Gastroesophageal sphincter (tissue), 4 donors: Measurements from ENCODE around the gene SDHAF3. TPM values are rescaled to one million over a fixed set of nuclear protein-coding genes. Genes with fewer than 3 reads are reported as not detected.

Experiments used
- ATAC-seq: fragments of 150-250 bp; one replicate; pipeline ENCODE4 v1.9.1; 2016; ENCODE audit warnings: mild to moderate bottlenecking, moderate library complexity
- H3K27ac ChIP-seq, 4 donors: fragments of 200-600 bp; sonication (generic) in 3 of 4; 1 replicate in 3 of 4; 2 replicates in 1 of 4; pipeline ENCODE4 v1.5.1; 2016 to 2019
- H3K27me3 ChIP-seq: fragments of 200-600 bp; sonication (generic); one replicate; pipeline ENCODE4 v1.5.1; 2019
- H3K36me3 ChIP-seq, 2 donors: fragments of 200-600 bp; sonication (generic); one replicate each; pipeline ENCODE4 v1.5.1; 2019; ENCODE audit warnings: control low read depth in 1 of 2
- H3K4me1 ChIP-seq, 3 donors: fragments of 200-600 bp; sonication (generic); 1 replicate in 2 of 3; 2 replicates in 1 of 3; pipeline ENCODE4 v1.5.1; 2016 to 2019; ENCODE audit warnings: control low read depth in 2 of 3
- H3K4me3 ChIP-seq, 2 donors: fragments of 200-600 bp; sonication (generic); one replicate each; pipeline ENCODE4 v1.5.1; 2019; ENCODE audit warnings: mild to moderate bottlenecking in 1 of 2, moderate library complexity in 1 of 2
- H3K9me3 ChIP-seq, 3 donors: fragments of 200-600 bp; sonication (generic); one replicate each; pipeline ENCODE4 v1.5.1; 2017 to 2019; ENCODE audit warnings: control low read depth in 2 of 3
- CTCF ChIP-seq, 4 experiments: fragments of 200-600 bp in 2 of 4; fragments of 450-650 bp in 2 of 4; sonication (generic) in 1 of 4; IDR thresholded peaks; one replicate each; pipeline ENCODE4 v1.5.1; 2017 to 2019; ENCODE audit warnings: antibody characterized with exemption in 4 of 4, mild to moderate bottlenecking in 2 of 4, moderate library complexity in 2 of 4
- EP300 ChIP-seq: sonication (generic); formaldehyde crosslinking; IDR thresholded peaks from one replicate; pipeline ENCODE4 v1.6.1; 2017; ENCODE audit warnings: antibody characterized with exemption, mild to moderate bottlenecking
- POLR2A ChIP-seq, 2 donors: fragments of 450-650 bp; IDR thresholded peaks; one replicate each; pipeline ENCODE4 v1.6.1; 2017; ENCODE audit warnings: antibody characterized with exemption in 2 of 2, mild to moderate bottlenecking in 2 of 2, moderate library complexity in 1 of 2
- POLR2AphosphoS5 ChIP-seq: sonication (generic); formaldehyde crosslinking; IDR thresholded peaks from one replicate; pipeline ENCODE4 v1.6.1; 2017; ENCODE audit warnings: antibody characterized with exemption
- WGBS, 2 donors: methylation state at CpG; one replicate each; pipeline ENCODE4 v1.1.5; 2018; ENCODE audit warnings: low coverage in 1 of 2; 5-methylcytosine and 5-hydroxymethylcytosine counted together
- total RNA-seq, 4 donors: library from RNA; depleted of rRNA; stranded (reverse); fragments of >200 nt; gene quantifications; one replicate each; pipeline ENCODE4 v1.1.0, GENCODE V29; 2016

Gene SDHAF3
- total RNA-seq, 4 donors from 2014 or later = 6.9 to 8.5 (median 7.2) TPM

GRCh38 chr7:97218767-97219166 is 101.3 kb downstream of the SDHAF3 start:
- no peaks in the 10 kb centered on the region for H3K4me1 ChIP-seq
- TF ChIP-seq POLR2AphosphoS5 (no peak), CTCF (IDR thresholded peaks at IDR 0.05) (no peak), EP300 (no peak), POLR2A (IDR thresholded peaks at IDR 0.05) (no peak)
- H3K9me3 ChIP-seq = peaks cover 0 to 9% (median 0%) of the 10 kb centered on the region in 3 donors
- H3K4me3 ChIP-seq = no peak overlapping the region
- no peaks in the 10 kb centered on the region for H3K27me3 ChIP-seq
- WGBS, 2 donors = 10 to 11% methylated on average over 1 to 2 of the region's 2 CpGs
- H3K27ac ChIP-seq = no peak overlapping the region
- ATAC-seq = no peak
- no peaks in the 10 kb centered on the region for H3K36me3 ChIP-seq

GRCh38 chr7:97219237-97219636 is 101.7 kb downstream of the SDHAF3 start:
- no peak for ATAC-seq
- no peaks in the 10 kb centered on the region for H3K4me1 ChIP-seq
- peaks cover 0 to 4% (median 0%) of the 10 kb centered on the region in 3 donors for H3K9me3 ChIP-seq
- TF ChIP-seq POLR2A (IDR thresholded peaks at IDR 0.05) (no peak), CTCF (IDR thresholded peaks at IDR 0.05) (no peak), POLR2AphosphoS5 (no peak), EP300 (no peak)
- WGBS, 2 donors = 60 to 67% methylated on average over 2 of the region's 2 CpGs
- H3K4me3 ChIP-seq = no peak overlapping the region
- no peaks in the 10 kb centered on the region for H3K36me3 ChIP-seq
- H3K27ac ChIP-seq = no peak overlapping the region
- H3K27me3 ChIP-seq = no peaks in the 10 kb centered on the region

- H3K9me3 ChIP-seq = no peaks in the 10 kb centered on the region
- WGBS, 2 donors = 86% methylated on average over 2 of the region's 2 CpGs; no CpG with 5 or more reads in 1 of the 2 donors
- no peaks in the 10 kb centered on the region for H3K27me3 ChIP-seq
Measured at GRCh38 chr7:97224316-97224715, 106.8 kb downstream of the SDHAF3 start.

GRCh38 chr7:97226541-97226940 is 109.0 kb downstream of the SDHAF3 start:
- no peak for ATAC-seq
- no peaks in the 10 kb centered on the region for H3K9me3 ChIP-seq
- H3K27ac ChIP-seq = no peak overlapping the region
- no peak overlapping the region for H3K4me3 ChIP-seq
- 60% methylated on average over 3 of the region's 3 CpGs; no CpG with 5 or more reads in 1 of the 2 donors for WGBS, 2 donors
- TF ChIP-seq EP300 (no peak), POLR2A (IDR thresholded peaks at IDR 0.05) (no peak), CTCF (IDR thresholded peaks at IDR 0.05) (no peak), POLR2AphosphoS5 (no peak)
- H3K36me3 ChIP-seq = no peaks in the 10 kb centered on the region
- H3K4me1 ChIP-seq = no peaks in the 10 kb centered on the region
- no peaks in the 10 kb centered on the region for H3K27me3 ChIP-seq

More at GRCh38 chr7:97224316-97224715, 106.8 kb downstream of the SDHAF3 start:
- no peaks in the 10 kb centered on the region for H3K4me1 ChIP-seq
- TF ChIP-seq POLR2AphosphoS5 (no peak), EP300 (no peak), CTCF (IDR thresholded peaks at IDR 0.05) (no peak), POLR2A (IDR thresholded peaks at IDR 0.05) (no peak)
- no peak overlapping the region for H3K4me3 ChIP-seq
- H3K27ac ChIP-seq = no peak overlapping the region
- no peak for ATAC-seq
- no peaks in the 10 kb centered on the region for H3K36me3 ChIP-seq

Other genes starting within 250 kb of the SDHAF3 start
- gene DLX6, start 112.1 kb upstream of the SDHAF3 start, total RNA-seq = under 1 TPM in 2 of 4 donors, not detected in 2; 0.12 to 0.13 TPM
- gene DLX5, start 92.9 kb upstream of the SDHAF3 start, total RNA-seq = under 1 TPM in 2 of 4 donors, not detected in 2; 0.49 to 0.54 TPM